HUES64 (cell line): ENCODE results near the gene PROC.
"Not testable (repeated sequence)": the region's sequence is repeated elsewhere in the genome, so short reads cannot be mapped to it uniquely, and the experiment has no call there.

Experiments used
- H3K27ac ChIP-seq: 2 replicates; pipeline ENCODE4 v1.7.0; 2013; ENCODE audit warnings: low read depth, low read length, inconsistent platforms
- H3K27me3 ChIP-seq: 2 replicates; pipeline ENCODE4 v1.6.1; 2013; ENCODE audit warnings: mild to moderate bottlenecking, low read length; ENCODE audit not compliant: insufficient read depth
- H3K36me3 ChIP-seq: 2 replicates; pipeline ENCODE4 v1.6.1; 2013; ENCODE audit warnings: mild to moderate bottlenecking, low read length; ENCODE audit not compliant: insufficient read depth
- H3K4me1 ChIP-seq: 2 replicates; pipeline ENCODE4 v1.6.1; 2013; ENCODE audit warnings: mild to moderate bottlenecking, low read length, moderate library complexity; ENCODE audit not compliant: insufficient read depth
- H3K4me3 ChIP-seq: 2 replicates; pipeline ENCODE4 v1.5.1; 2013; ENCODE audit warnings: mild to moderate bottlenecking, low read length, moderate library complexity
- H3K9ac ChIP-seq: 2 replicates; pipeline ENCODE4 v1.6.1; 2013; ENCODE audit warnings: mild to moderate bottlenecking, low read depth, low read length
- H3K9me3 ChIP-seq: 2 replicates; pipeline ENCODE4 v1.6.1; 2013; ENCODE audit warnings: low read depth, low read length; ENCODE audit not compliant: insufficient read depth
- WGBS: fragments of 150-250, 120-280 bp; methylation state at CpG from one replicate; pipeline ENCODE4 v1.1.7; 2013; ENCODE audit warnings: missing lambda C conversion rate; 5-methylcytosine and 5-hydroxymethylcytosine counted together

PROC gene

DNA sequence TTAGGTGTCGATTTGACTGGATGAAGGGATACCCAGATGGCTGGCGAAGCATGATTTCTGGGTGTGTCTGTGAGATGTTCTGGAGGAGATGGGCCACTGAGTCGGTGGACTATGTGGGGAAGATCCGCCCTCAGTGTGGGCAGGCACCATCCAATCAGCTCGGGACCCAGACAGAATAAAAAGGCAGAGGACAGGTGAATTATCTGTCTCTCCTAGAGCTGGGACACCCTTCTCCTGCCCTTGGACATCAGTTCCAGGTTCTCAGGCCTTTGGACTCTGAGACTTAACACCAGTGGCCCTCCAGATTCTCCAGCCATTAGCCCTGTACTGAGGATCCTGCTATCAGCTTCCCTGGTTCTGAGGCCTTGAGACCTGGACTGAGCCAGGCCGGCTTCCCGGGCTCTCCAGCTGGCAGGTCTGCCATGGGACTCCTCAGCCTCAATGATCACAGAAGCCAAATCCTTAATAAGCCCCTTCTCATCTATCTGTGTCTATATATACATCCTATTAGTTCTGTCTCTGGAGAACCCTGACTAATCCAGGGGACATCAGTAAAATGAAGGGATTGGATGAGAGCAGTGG, 11.7 kb downstream of the PROC start:
- peaks cover 4% of the 10 kb centered on the region; the same call in 1 of the 2 replicates for H3K4me1 ChIP-seq
- H3K9me3 ChIP-seq: no peaks in the 10 kb centered on the region
- no peak overlapping the region for H3K4me3 ChIP-seq
- 0 out of 2 replicates have a peak, but pooled peaks cover 2% of the 10 kb centered on the region for H3K27me3 ChIP-seq
- no peaks in the 10 kb centered on the region for H3K36me3 ChIP-seq
- WGBS: 78% methylated on average over 7 of the region's 7 CpGs
- H3K9ac ChIP-seq: no peak overlapping the region
- no peak overlapping the region for H3K27ac ChIP-seq

DNA sequence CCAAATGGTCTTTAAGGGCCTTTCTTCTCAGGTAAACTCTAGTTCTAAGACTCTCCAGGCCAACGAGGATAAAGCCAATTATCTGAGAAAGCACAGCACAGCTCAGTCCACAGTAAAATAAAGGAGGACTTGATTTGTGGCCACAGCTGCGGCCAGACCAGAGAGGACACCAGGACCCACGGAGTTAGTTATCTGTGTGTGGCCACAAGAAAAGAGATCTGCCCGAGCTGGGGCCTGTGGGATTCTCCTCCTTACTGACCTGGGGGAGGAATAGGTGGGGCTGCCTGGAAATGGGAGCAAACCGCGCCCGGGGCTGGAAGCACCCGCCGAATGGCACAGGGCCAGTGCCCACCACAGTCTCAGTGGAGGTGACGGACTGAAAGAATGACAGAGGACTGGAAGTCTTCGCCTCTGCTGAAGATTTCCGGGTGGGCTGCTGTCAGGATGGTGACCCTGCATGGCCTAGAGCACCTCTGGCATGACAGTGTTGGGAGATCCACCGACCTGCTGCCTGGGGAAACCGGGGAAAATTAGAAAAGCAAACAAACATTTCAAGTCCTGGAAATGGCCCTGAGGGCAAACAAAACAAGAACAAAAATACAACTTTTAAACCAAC, 13.3 kb downstream of the PROC start:
- 85% methylated on average over 14 of the region's 14 CpGs for WGBS
- Histone ChIP-seq H3K27me3 (no peaks in the 10 kb centered on the region), H3K4me1 (no peaks in the 10 kb centered on the region), H3K9ac (no peak overlapping the region), H3K27ac (no peak overlapping the region), H3K36me3 (no peaks in the 10 kb centered on the region), H3K4me3 (no peak overlapping the region), H3K9me3 (no peaks in the 10 kb centered on the region)

GRCh38 chr2:127434515-127434914, 16.3 kb downstream of the PROC start:
- Histone ChIP-seq H3K36me3 (no peaks in the 10 kb centered on the region), H3K27ac (no peak overlapping the region), H3K4me1 (no peaks in the 10 kb centered on the region), H3K4me3 (no peak overlapping the region), H3K27me3 (no peaks in the 10 kb centered on the region), H3K9ac (no peak overlapping the region), H3K9me3 (no peaks in the 10 kb centered on the region)
- 97% methylated on average over 6 of the region's 6 CpGs for WGBS

- H3K4me3 ChIP-seq: no peak overlapping the region
- 90% methylated on average over 9 of the region's 9 CpGs for WGBS
- H3K9ac ChIP-seq: no peak overlapping the region
- 0 out of 2 replicates have a peak, but pooled peaks cover 4% of the 10 kb centered on the region for H3K9me3 ChIP-seq
- no peaks in the 10 kb centered on the region for H3K27me3 ChIP-seq
- H3K27ac ChIP-seq: no peak overlapping the region
- no peaks in the 10 kb centered on the region for H3K4me1 ChIP-seq
- H3K36me3 ChIP-seq: no peaks in the 10 kb centered on the region
Observed at GRCh38 chr2:127437056-127437455, 18.8 kb downstream of the PROC start.

DNA sequence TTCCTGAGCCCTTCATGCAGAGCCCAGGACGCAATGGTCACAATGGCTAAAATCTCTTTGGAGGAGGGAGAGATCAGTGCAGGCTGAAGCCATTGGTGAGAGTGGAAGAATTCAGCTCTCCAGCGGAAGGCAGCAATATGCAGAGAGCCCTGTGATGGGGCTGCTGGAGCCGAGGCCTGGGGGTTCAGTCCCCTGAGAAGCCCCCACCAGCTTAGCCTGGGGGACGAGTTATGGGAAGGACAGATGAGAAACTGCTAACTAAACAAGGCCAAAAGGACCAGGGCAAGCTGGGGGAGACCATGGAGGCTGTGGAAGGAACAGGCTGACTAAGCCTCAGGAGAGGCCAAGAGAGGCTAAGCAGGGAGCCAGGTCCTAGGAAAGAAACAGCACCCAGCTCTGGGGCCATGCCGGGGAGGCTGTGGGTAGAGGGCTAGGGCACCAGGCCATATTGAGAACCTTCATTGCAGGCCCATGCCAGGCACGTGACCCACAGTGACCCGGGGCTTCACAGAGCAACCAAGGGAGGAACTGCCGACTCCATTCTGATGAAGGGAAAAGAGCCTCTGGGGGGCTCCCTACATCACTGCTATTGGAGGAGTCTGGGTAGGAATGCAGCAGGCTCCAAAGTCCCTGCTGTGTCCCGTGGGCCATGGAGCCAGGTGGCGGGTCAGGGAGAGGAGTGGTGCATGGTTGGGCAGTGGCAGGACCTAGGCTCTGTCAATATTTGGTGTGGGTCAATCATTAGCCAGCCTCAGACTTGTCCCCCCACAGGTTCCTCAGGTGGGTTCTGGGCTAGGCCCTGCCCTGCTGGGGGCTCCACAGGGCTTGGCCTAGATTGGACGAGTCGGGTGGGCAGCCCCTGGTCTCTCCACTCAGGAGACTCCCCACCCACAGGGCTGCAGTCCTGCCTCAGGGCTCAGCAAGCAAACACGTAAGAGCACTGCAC, 19.8 kb downstream of the PROC start:
- no peak overlapping the region for H3K27ac ChIP-seq

GRCh38 chr2:127439343-127439742, 21.1 kb downstream of the PROC start:
- Histone ChIP-seq H3K27me3 (no peaks in the 10 kb centered on the region), H3K9ac (no peak overlapping the region), H3K4me3 (no peak overlapping the region), H3K27ac (no peak overlapping the region), H3K4me1 (no peaks in the 10 kb centered on the region), H3K9me3 (0 out of 2 replicates have a peak, but pooled peaks cover 6% of the 10 kb centered on the region), H3K36me3 (no peaks in the 10 kb centered on the region)
- 93% methylated on average over 5 of the region's 5 CpGs for WGBS

More for the DNA sequence above, 19.8 kb downstream of the PROC start:
- 88% methylated on average over 13 of the region's 13 CpGs for WGBS
- Histone ChIP-seq H3K36me3 (no peaks in the 10 kb centered on the region), H3K9me3 (0 out of 2 replicates have a peak, but pooled peaks cover 4% of the 10 kb centered on the region), H3K27me3 (no peaks in the 10 kb centered on the region), H3K9ac (no peak overlapping the region), H3K4me3 (no peak overlapping the region), H3K4me1 (no peaks in the 10 kb centered on the region)

GRCh38 chr2:127448526-127448925, 30.3 kb downstream of the PROC start:
- H3K4me1 ChIP-seq: peaks cover 19% of the 10 kb centered on the region
- peaks cover 6% of the 10 kb centered on the region; the same call in 1 of the 2 replicates for H3K9me3 ChIP-seq
- H3K27me3 ChIP-seq: no peaks in the 10 kb centered on the region
- 97% methylated on average over 2 of the region's 2 CpGs for WGBS
- no peak overlapping the region for H3K27ac ChIP-seq
- no peak overlapping the region for H3K9ac ChIP-seq
- no peak overlapping the region for H3K4me3 ChIP-seq
- no peaks in the 10 kb centered on the region for H3K36me3 ChIP-seq

GRCh38 chr2:127449414-127449813, 31.2 kb downstream of the PROC start:
- WGBS: 34% methylated on average over 4 of the region's 4 CpGs
- peaks cover 4% of the 10 kb centered on the region; the same call in 1 of the 2 replicates for H3K9me3 ChIP-seq
- H3K36me3 ChIP-seq: no peaks in the 10 kb centered on the region
- no peak overlapping the region for H3K4me3 ChIP-seq
- peak overlapping the region; percentile 49; the same call in 1 of the 2 replicates for H3K27ac ChIP-seq
- H3K9ac ChIP-seq: no peak overlapping the region
- peaks cover 22% of the 10 kb centered on the region for H3K4me1 ChIP-seq
- H3K27me3 ChIP-seq: no peaks in the 10 kb centered on the region

- Histone ChIP-seq H3K36me3 (no peaks in the 10 kb centered on the region), H3K9ac (no peak overlapping the region; the same call in 1 of the 2 replicates), H3K27me3 (no peaks in the 10 kb centered on the region), H3K27ac (peak overlapping the region; percentile 49; the same call in 1 of the 2 replicates), H3K9me3 (peaks cover 1% of the 10 kb centered on the region; the same call in 1 of the 2 replicates), H3K4me3 (no peak overlapping the region), H3K4me1 (peaks cover 24% of the 10 kb centered on the region)
- 73% methylated on average over 4 of the region's 4 CpGs for WGBS
Observed at GRCh38 chr2:127449898-127450297, 31.7 kb downstream of the PROC start.

- Histone ChIP-seq H3K4me3 (no peak overlapping the region), H3K9me3 (no peaks in the 10 kb centered on the region), H3K27me3 (no peaks in the 10 kb centered on the region), H3K27ac (no peak overlapping the region), H3K36me3 (no peaks in the 10 kb centered on the region), H3K4me1 (peaks cover 38% of the 10 kb centered on the region), H3K9ac (no peak overlapping the region)
- WGBS: 90% methylated on average over 6 of the region's 6 CpGs
Observed at GRCh38 chr2:127451981-127452380, 33.8 kb downstream of the PROC start.

GRCh38 chr2:127452423-127452822, 34.2 kb downstream of the PROC start:
- not testable (repeated sequence) for H3K27me3 ChIP-seq, H3K4me3 ChIP-seq, H3K27ac ChIP-seq, H3K9ac ChIP-seq, H3K36me3 ChIP-seq, H3K9me3 ChIP-seq
- 95% methylated on average over 8 of the region's 8 CpGs for WGBS
- peaks cover 42% of the 10 kb centered on the region for H3K4me1 ChIP-seq
